ENCODE measurements around the gene SHROOM3.

SHROOM3 gene

GRCh38 chr4:76823495-76823894 lies 388.5 kb downstream of the SHROOM3 start:
- TF ChIP-seq REST (IDR thresholded peaks at IDR 0.05; ENCODE audit: low read depth) (no peak), RAD21 (IDR thresholded peaks at IDR 0.05; ENCODE audit: low read depth) (no peak), EGR1 (IDR thresholded peaks at IDR 0.05) (no peak), MAX (IDR thresholded peaks at IDR 0.05) (no peak), CREB1 (IDR thresholded peaks at IDR 0.05; ENCODE audit: low read depth) (no peak), FOXM1 (IDR thresholded peaks at IDR 0.05; ENCODE audit: borderline replicate concordance, low read depth) (no peak), EP300 (IDR thresholded peaks at IDR 0.05; ENCODE audit: borderline replicate concordance) (no peak), USF1 (IDR thresholded peaks at IDR 0.05) (no peak)

- no peak for TF ChIP-seq ZBTB7A (IDR thresholded peaks at IDR 0.05; ENCODE audit: low read depth)
Measured at GRCh38 chr4:76830612-76830963, 395.6 kb downstream of the SHROOM3 start.

GRCh38 chr4:76830964-76831703 lies 396.1 kb downstream of the SHROOM3 start:
- TF ChIP-seq NFIC (IDR thresholded peaks at IDR 0.05) (peak; percentile 66), CREB1 (IDR thresholded peaks at IDR 0.05; ENCODE audit: low read depth) (no peak), TEAD4 (IDR thresholded peaks at IDR 0.05) (peak; percentile 44; the same call in 1 of the 2 replicates), MAX (IDR thresholded peaks at IDR 0.05) (peak; percentile 17; the same call in 1 of the 2 replicates)

- TF ChIP-seq RAD21 (IDR thresholded peaks at IDR 0.05; ENCODE audit: low read depth) (no peak), YY1 (IDR thresholded peaks at IDR 0.05; ENCODE audit: low read depth) (no peak), ZBTB7A (IDR thresholded peaks at IDR 0.05; ENCODE audit: low read depth) (no peak), TAF1 (IDR thresholded peaks at IDR 0.05; ENCODE audit: low read depth) (no peak), USF1 (IDR thresholded peaks at IDR 0.05) (no peak), CREB1 (IDR thresholded peaks at IDR 0.05; ENCODE audit: low read depth) (no peak), FOXM1 (IDR thresholded peaks at IDR 0.05; ENCODE audit: borderline replicate concordance, low read depth) (no peak), MAX (IDR thresholded peaks at IDR 0.05) (no peak), CEBPB (IDR thresholded peaks at IDR 0.05) (no peak), EGR1 (IDR thresholded peaks at IDR 0.05) (no peak), REST (IDR thresholded peaks at IDR 0.05; ENCODE audit: low read depth) (no peak), TEAD4 (IDR thresholded peaks at IDR 0.05) (no peak), TCF12 (IDR thresholded peaks at IDR 0.05; ENCODE audit: low read depth) (no peak), EP300 (IDR thresholded peaks at IDR 0.05; ENCODE audit: borderline replicate concordance) (no peak), NFIC (IDR thresholded peaks at IDR 0.05) (no peak)
Measured at GRCh38 chr4:76831711-76832373, 396.8 kb downstream of the SHROOM3 start.

Data from Ishikawa (cell line).